HG03432 (cell line): ENCODE measurements around the gene RASL10A.

Experiments
- ATAC-seq: cut with Tn5 transposase; IDR thresholded peaks from one replicate; pipeline ENCODE4 v1.9.1; 2021; ENCODE audit warnings: mild to moderate bottlenecking, moderate library complexity; ENCODE audit not compliant: unreplicated experiment

The RASL10A gene

GRCh38 chr22:29270475-29271271, 44.8 kb downstream of the RASL10A start:
- no peak for ATAC-seq

- no peak for ATAC-seq
These were observed 45.6 kb downstream of the RASL10A start for GRCh38 chr22:29269731-29270474.

DNA sequence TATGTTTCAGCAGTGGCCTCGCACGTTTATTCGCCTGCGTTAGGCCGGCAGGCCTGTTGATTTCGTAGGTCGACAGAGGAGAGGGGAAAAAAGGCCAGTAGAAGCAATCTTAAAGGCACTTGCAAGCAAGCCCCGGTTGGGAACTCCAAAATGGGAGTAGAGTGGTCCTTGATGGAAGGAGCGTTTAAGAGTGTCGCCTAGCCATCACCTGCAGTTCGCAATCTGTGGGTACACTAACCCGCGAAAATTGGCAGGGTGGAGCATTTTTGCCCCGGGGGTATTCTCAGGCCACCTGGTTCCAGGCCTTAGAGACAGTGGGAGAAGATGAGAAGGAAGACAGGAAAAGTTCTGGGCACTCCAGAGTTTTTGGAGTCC, 46.3 kb downstream of the RASL10A start:
- no peak for ATAC-seq

DNA sequence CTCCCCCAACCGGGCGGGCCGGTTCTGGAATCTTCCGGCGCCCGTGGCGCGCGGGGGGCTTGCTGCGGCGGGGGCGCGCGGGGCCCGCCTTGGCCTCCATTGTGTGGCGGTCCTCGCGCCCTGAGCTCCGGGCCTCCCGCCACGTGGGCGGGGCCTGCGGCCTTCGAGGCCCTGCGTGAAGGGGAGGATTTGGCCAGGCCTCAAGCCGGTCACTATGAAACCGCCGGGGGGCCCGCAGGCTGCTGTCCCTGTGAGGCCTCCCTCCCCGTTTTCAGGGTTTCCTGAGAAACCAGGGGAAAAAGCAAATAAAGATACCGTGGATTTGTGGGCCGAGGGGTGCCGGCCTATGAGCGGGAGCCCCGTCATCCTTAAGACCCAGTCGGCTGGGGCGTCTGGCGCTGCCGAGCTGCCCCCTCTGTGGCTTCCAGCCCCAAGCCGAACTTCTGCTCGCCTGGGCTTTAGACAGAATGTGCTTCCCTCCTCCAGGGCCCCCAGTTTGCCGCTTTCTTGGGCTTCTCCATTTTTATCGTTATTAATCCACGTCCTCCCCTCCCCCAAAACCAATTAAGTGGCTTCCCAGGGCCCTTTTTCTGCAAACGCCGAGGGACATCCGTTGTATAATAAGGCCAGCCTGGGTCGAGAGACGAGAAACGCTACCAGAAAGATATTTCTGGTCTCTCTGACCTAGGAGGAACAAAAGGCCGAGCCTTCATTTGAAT, 46.8 kb downstream of the RASL10A start:
- ATAC-seq, result peak; percentile 32

- ATAC-seq, result peak; percentile 82
These were observed 47.5 kb downstream of the RASL10A start, which contains the start of the genes EWSR1 and RHBDD3 for GRCh38 chr22:29267858-29268510. TSS of gene EWSR1 (plus strand) at chr22:29268268. CDS start at chr22:29268337, 69 bp downstream. TSS of gene RHBDD3 (minus strand) at chr22:29267981. CDS start at chr22:29265626, 2,355 bp downstream.

- no peak for ATAC-seq
These were observed 48.0 kb downstream of the RASL10A start for GRCh38 chr22:29267462-29267857.

DNA sequence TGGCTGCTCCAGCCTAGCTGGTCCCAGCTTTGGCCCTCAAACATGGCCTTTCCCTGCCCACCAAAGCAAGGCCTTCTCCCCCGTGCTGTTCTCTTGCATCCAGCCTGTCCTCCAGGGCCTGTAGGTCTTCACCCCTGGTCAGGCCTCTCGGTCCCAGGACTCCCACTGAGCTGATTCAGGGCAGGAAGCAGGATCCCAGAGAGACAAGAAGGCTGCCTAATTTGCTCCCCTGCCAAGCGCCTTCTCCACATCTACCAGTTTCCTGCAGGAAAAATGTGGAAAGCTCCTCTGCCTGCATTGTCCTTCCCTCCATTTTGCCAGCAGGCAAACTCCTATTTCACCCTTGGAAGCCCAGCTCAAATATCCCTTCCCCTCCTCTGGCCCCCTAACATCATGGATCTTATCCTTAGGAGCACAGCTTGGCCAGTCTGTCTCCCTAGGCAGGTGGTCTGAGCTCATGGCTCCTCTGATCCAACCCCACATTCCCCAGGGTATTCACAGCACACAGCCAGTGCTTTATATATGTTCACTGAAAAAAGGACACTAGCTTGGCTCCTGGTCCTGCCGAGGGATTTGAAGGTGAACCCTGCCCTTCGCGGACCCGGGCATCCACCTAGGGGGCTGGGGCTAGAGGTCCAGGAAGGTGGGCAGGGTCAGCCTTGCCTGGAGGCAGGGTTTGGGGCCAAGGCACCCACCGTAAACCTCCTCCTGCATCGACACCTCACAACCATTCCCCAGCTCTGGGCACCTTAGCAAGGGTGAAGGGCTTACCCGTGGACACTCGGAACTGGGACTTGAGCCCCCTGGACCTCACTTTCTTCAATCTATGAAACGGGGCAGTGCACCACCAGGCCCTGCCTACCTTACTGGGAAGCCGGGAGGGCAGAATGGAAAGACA, 48.7 kb downstream of the RASL10A start:
- ATAC-seq, result no peak

DNA sequence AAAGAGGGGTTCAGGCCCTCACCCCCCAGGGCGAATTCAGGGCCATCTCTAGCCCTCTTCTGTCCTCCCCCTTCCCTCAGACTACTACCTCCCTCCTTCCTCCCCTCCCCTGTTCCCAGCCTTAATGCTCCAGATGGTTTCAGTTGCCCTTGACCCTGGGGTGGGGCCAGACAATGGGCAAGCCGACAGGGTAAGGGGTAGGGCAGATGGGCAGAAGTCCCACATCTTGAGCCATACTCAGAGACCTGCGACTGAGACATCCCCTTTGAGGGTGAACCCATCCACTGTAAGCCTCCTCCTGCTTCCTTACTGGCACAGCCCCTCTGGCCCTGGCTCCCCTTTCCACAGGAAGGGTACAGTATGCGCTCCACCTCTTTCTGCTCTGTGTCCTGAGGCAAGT, 49.6 kb downstream of the RASL10A start:
- no peak for ATAC-seq

- no peak for ATAC-seq
These were observed 50.2 kb downstream of the RASL10A start for GRCh38 chr22:29265305-29265704.

- ATAC-seq, result no peak
These were observed 51.7 kb downstream of the RASL10A start for GRCh38 chr22:29263791-29264276.
